ENCODE data around the gene CACNB3.

The CACNB3 gene

GRCh38 chr12:48803675-48804074 lies 14.6 kb upstream of the CACNB3 start:
- no peak for TF ChIP-seq CTCF (IDR thresholded peaks at IDR 0.05; ENCODE audit: extremely low read depth, missing control alignments)
- DNase-seq (ENCODE audit: low spot score) = no peak

GRCh38 chr12:48807981-48808380 lies 10.3 kb upstream of the CACNB3 start:
- DNase-seq (ENCODE audit: low spot score) = no peak
- no peak for TF ChIP-seq CTCF (IDR thresholded peaks at IDR 0.05; ENCODE audit: extremely low read depth, missing control alignments)

GRCh38 chr12:48810903-48811431 lies 7.3 kb upstream of the CACNB3 start:
- no peak for TF ChIP-seq CTCF (IDR thresholded peaks at IDR 0.05; ENCODE audit: extremely low read depth, missing control alignments)
- no peak for DNase-seq (ENCODE audit: low spot score)

GRCh38 chr12:48811437-48812090 lies 6.7 kb upstream of the CACNB3 start:
- DNase-seq (ENCODE audit: low spot score) = no peak

GRCh38 chr12:48812389-48812788 lies 5.9 kb upstream of the CACNB3 start:
- no peak for DNase-seq (ENCODE audit: low spot score)
- TF ChIP-seq CTCF (IDR thresholded peaks at IDR 0.05; ENCODE audit: extremely low read depth, missing control alignments) = no peak

More at GRCh38 chr12:48811437-48812090, 6.7 kb upstream of the CACNB3 start:
- no peak for TF ChIP-seq CTCF (IDR thresholded peaks at IDR 0.05; ENCODE audit: extremely low read depth, missing control alignments)

GRCh38 chr12:48813465-48814261 lies 4.6 kb upstream of the CACNB3 start:
- DNase-seq (ENCODE audit: low spot score) = no peak
- TF ChIP-seq CTCF (IDR thresholded peaks at IDR 0.05; ENCODE audit: extremely low read depth, missing control alignments) = no peak
